Neural progenitor cell (in vitro differentiated cells): ENCODE data around the gene CHD2. TPM values are rescaled to one million over a fixed set of nuclear protein-coding genes. Genes with fewer than 3 reads are reported as not detected.

Source experiments
- DNase-seq: peaks from one replicate; pipeline ENCODE4 v3.0.0-alpha.2; 2016; ENCODE audit warnings: low spot score
- H2AFZ ChIP-seq: fragments of 200-600 bp; sonication (generic); replicated peaks from 2 replicates; pipeline ENCODE4 v1.6.1; 2016; ENCODE audit warnings: antibody characterized with exemption
- H3F3A ChIP-seq: fragments of 200-600 bp; sonication (generic); 2 replicates; pipeline ENCODE4 v1.6.1; 2016; ENCODE audit warnings: antibody characterized with exemption, low read depth
- H3K27ac ChIP-seq: fragments of 200-600 bp; sonication (generic); 2 replicates; pipeline ENCODE4 v1.5.1; 2016; ENCODE audit warnings: mild to moderate bottlenecking
- H3K27me3 ChIP-seq: fragments of 200-600 bp; sonication (generic); 2 replicates; pipeline ENCODE4 v1.6.1; 2016; ENCODE audit warnings: mild to moderate bottlenecking, moderate library complexity
- H3K36me3 ChIP-seq: fragments of 200-600 bp; sonication (generic); 2 replicates; pipeline ENCODE4 v1.5.1; 2016
- H3K4me1 ChIP-seq: fragments of 200-600 bp; sonication (generic); 2 replicates; pipeline ENCODE4 v1.6.1; 2016; ENCODE audit warnings: mixed run types
- H3K4me2 ChIP-seq: fragments of 200-600 bp; sonication (generic); 2 replicates; pipeline ENCODE4 v1.6.1; 2016
- H3K4me3 ChIP-seq: fragments of 200-600 bp; sonication (generic); 2 replicates; pipeline ENCODE4 v1.5.1; 2016
- H3K79me2 ChIP-seq: fragments of 200-600 bp; sonication (generic); 2 replicates; pipeline ENCODE4 v1.6.1; 2016; ENCODE audit warnings: low read depth
- H3K9ac ChIP-seq: fragments of 200-600 bp; sonication (generic); 2 replicates; pipeline ENCODE4 v1.6.1; 2016
- H3K9me3 ChIP-seq: fragments of 200-600 bp; sonication (generic); 2 replicates; pipeline ENCODE4 v1.5.1; 2016; ENCODE audit warnings: low read depth
- H4K20me1 ChIP-seq: fragments of 200-600 bp; sonication (generic); 2 replicates; pipeline ENCODE4 v1.6.1; 2016; ENCODE audit warnings: low read depth
- H3K27ac Mint-ChIP-seq: 3 replicates; pipeline ENCODE4 v1.8.0; 2021; ENCODE audit warnings: mixed read lengths
- H3K27me3 Mint-ChIP-seq: 2 replicates; pipeline ENCODE4 v1.8.0; 2022; ENCODE audit warnings: low read depth, mild to moderate bottlenecking, inconsistent platforms, moderate library complexity, mixed read lengths; ENCODE audit not compliant: insufficient read depth
- H3K36me3 Mint-ChIP-seq: 3 replicates; pipeline ENCODE4 v1.8.0; 2021; ENCODE audit warnings: mixed read lengths
- H3K4me1 Mint-ChIP-seq: 3 replicates; pipeline ENCODE4 v1.8.0; 2021; ENCODE audit warnings: mixed read lengths
- H3K4me3 Mint-ChIP-seq: 3 replicates; pipeline ENCODE4 v1.8.0; 2021; ENCODE audit warnings: mild to moderate bottlenecking, moderate library complexity, mixed read lengths
- H3K9me3 Mint-ChIP-seq: 3 replicates; pipeline ENCODE4 v1.8.0; 2020; ENCODE audit warnings: mixed read lengths
- EZH2 ChIP-seq: fragments of 200-600 bp; sonication (generic); IDR thresholded peaks from 2 replicates; pipeline ENCODE4 v1.6.1; 2017; ENCODE audit warnings: antibody characterized with exemption, mild to moderate bottlenecking, moderate library complexity
- EZH2phosphoT487 ChIP-seq: fragments of 200-600 bp; sonication (generic); IDR thresholded peaks from 2 replicates; pipeline ENCODE4 v1.6.1; 2017; ENCODE audit warnings: antibody characterized with exemption
- total RNA-seq: library from RNA; depleted of rRNA; stranded (reverse); fragments of >200 nt; gene quantifications from 2 replicates; pipeline ENCODE4 v1.2.3, GENCODE V29; 2015; ENCODE audit warnings: low replicate concordance
- TF ChIP-seq, protein P1 (sequence below): fragments of 200-600 bp; sonication (generic); IDR thresholded peaks from 2 replicates; pipeline ENCODE4 v1.5.1; 2017; ENCODE audit warnings: antibody characterized with exemption, mild to moderate bottlenecking

Gene CHD2
- total RNA-seq, 1 donor from 2014 or later, result 128 TPM

DNA sequence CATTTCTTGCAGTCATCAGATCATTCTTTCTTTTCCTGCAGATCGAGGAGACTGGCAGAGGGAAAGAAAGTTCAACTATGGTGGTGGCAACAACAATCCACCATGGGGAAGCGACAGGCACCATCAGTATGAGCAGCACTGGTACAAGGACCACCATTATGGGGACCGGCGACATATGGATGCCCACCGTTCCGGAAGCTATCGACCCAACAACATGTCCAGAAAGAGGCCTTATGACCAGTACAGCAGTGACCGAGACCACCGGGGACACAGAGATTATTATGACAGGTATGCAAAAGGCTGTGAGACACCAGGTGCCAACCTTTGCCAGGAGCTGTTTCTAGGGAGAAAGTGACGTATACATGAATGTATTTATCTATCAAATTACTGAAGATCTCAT is 119.8 kb downstream of the CHD2 start:
- Histone ChIP-seq H2AFZ (no peak overlapping the region), H3K79me2 (peaks cover 43% of the 10 kb centered on the region), H3K9me3 (no peaks in the 10 kb centered on the region), H3K4me3 (no peak overlapping the region), H3K9ac (no peak overlapping the region), H3K4me2 (no peak overlapping the region), H3K27me3 (no peaks in the 10 kb centered on the region), H4K20me1 (peaks cover 33% of the 10 kb centered on the region), H3F3A (peaks cover 17% of the 10 kb centered on the region), H3K36me3 (peaks cover 61% of the 10 kb centered on the region), H3K4me1 (no peaks in the 10 kb centered on the region), H3K27ac (no peak overlapping the region)
- no peak for DNase-seq
- no peak for TF ChIP-seq EZH2
- TF ChIP-seq, protein P1, sequence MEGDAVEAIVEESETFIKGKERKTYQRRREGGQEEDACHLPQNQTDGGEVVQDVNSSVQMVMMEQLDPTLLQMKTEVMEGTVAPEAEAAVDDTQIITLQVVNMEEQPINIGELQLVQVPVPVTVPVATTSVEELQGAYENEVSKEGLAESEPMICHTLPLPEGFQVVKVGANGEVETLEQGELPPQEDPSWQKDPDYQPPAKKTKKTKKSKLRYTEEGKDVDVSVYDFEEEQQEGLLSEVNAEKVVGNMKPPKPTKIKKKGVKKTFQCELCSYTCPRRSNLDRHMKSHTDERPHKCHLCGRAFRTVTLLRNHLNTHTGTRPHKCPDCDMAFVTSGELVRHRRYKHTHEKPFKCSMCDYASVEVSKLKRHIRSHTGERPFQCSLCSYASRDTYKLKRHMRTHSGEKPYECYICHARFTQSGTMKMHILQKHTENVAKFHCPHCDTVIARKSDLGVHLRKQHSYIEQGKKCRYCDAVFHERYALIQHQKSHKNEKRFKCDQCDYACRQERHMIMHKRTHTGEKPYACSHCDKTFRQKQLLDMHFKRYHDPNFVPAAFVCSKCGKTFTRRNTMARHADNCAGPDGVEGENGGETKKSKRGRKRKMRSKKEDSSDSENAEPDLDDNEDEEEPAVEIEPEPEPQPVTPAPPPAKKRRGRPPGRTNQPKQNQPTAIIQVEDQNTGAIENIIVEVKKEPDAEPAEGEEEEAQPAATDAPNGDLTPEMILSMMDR, result no peak
- peaks cover 76% of the 10 kb centered on the region for H3K36me3 Mint-ChIP-seq
- no peak overlapping the region for H3K4me3 Mint-ChIP-seq
- H3K27me3 Mint-ChIP-seq, result no peaks in the 10 kb centered on the region
- H3K27ac Mint-ChIP-seq, result no peak overlapping the region
- H3K4me1 Mint-ChIP-seq, result no peaks in the 10 kb centered on the region
- H3K9me3 Mint-ChIP-seq, result no peaks in the 10 kb centered on the region

DNA sequence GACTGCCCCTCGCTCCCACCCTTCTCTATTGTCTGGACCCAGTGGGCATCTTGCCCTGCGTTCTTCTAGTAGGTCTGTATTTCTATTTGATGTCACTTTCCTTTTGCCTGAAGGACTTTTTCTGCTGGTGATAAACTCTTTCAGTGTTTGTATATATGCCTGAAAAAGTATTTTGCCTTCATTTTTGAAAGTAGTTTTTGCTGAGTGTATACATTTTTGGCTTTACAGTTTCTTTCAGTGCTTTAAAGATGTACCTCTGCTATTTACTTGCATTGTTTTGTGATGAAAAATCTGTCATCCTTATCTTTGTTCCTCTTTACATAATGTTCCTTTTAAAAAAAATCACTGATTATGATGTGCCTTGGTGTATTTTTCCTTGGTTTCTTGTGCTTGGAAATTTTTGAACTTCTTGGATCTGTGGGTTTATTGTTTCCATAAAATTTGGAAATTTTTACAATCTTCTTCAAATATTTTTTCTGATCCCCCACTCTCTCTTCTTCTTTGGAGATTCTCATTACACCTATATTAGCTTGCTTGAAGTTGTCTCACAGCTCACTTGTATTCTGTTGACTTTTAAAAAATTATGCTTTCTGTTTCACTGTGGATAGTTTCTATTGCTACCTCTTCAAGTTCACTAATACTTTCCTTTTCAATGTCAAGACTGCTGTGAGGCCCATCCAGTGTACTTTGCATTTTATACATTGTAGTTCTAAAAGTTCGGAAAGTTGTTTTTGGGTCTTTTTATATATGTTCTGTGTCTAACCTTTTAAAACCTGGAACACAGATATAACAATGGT is 121.0 kb downstream of the CHD2 start:
- no peaks in the 10 kb centered on the region for H3K4me1 ChIP-seq
- no peaks in the 10 kb centered on the region for H3K27me3 Mint-ChIP-seq
- no peaks in the 10 kb centered on the region for H3K27me3 ChIP-seq
- DNase-seq, result no peak
- no peak overlapping the region for H3K27ac ChIP-seq
- H3F3A ChIP-seq, result peaks cover 11% of the 10 kb centered on the region
- H3K79me2 ChIP-seq, result peaks cover 47% of the 10 kb centered on the region
- H3K4me1 Mint-ChIP-seq, result no peaks in the 10 kb centered on the region
- H3K36me3 ChIP-seq, result peaks cover 50% of the 10 kb centered on the region
- H3K9me3 ChIP-seq, result no peaks in the 10 kb centered on the region
- H3K9ac ChIP-seq, result no peak overlapping the region
- no peak for TF ChIP-seq EZH2phosphoT487
- no peak for TF ChIP-seq EZH2
- TF ChIP-seq, protein P1, result no peak
- no peak overlapping the region for H3K27ac Mint-ChIP-seq
- no peak overlapping the region for H3K4me2 ChIP-seq
- H3K4me3 Mint-ChIP-seq, result no peak overlapping the region
- no peak overlapping the region for H2AFZ ChIP-seq
- peaks cover 74% of the 10 kb centered on the region for H3K36me3 Mint-ChIP-seq
- H3K9me3 Mint-ChIP-seq, result no peaks in the 10 kb centered on the region
- peaks cover 37% of the 10 kb centered on the region for H4K20me1 ChIP-seq
- no peak overlapping the region for H3K4me3 ChIP-seq

DNA sequence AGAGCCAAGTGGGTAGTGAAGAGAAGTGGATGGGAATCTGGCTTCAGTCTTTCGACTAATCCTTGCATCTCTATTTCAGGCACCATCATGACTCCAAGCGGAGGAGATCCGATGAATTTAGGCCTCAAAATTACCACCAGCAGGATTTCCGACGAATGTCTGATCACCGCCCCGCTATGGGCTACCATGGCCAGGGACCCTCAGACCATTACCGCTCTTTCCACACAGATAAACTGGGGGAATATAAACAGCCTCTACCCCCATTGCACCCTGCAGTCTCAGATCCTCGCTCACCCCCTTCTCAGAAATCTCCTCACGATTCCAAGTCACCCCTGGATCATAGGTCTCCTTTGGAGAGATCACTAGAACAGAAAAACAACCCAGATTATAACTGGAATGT is 124.2 kb downstream of the CHD2 start:
- Mint-ChIP-seq H3K9me3 (no peaks in the 10 kb centered on the region), H3K4me1 (peaks cover 5% of the 10 kb centered on the region), H3K4me3 (no peak overlapping the region), H3K27ac (no peak overlapping the region), H3K27me3 (no peaks in the 10 kb centered on the region), H3K36me3 (peaks cover 64% of the 10 kb centered on the region)
- no peak overlapping the region for H2AFZ ChIP-seq
- TF ChIP-seq, protein P1, result no peak
- TF ChIP-seq EZH2phosphoT487 (no peak), EZH2 (no peak)
- H3F3A ChIP-seq, result peaks cover 32% of the 10 kb centered on the region
- H3K27ac ChIP-seq, result no peak overlapping the region
- no peaks in the 10 kb centered on the region for H3K27me3 ChIP-seq
- peaks cover 53% of the 10 kb centered on the region for H4K20me1 ChIP-seq
- DNase-seq, result no peak
- H3K4me2 ChIP-seq, result no peak overlapping the region
- H3K4me1 ChIP-seq, result peaks cover 8% of the 10 kb centered on the region
- peaks cover 37% of the 10 kb centered on the region for H3K36me3 ChIP-seq
- no peaks in the 10 kb centered on the region for H3K9me3 ChIP-seq
- no peak overlapping the region for H3K9ac ChIP-seq
- H3K79me2 ChIP-seq, result peaks cover 44% of the 10 kb centered on the region
- no peak overlapping the region for H3K4me3 ChIP-seq
